ENCODE results near the gene CNTNAP3B. TPM values are rescaled to one million over a fixed set of nuclear protein-coding genes. Genes with fewer than 3 reads are reported as not detected.
"Not testable (repeated sequence)": the region's sequence is repeated elsewhere in the genome, so short reads cannot be mapped to it uniquely, and the experiment has no call there.

The CNTNAP3B gene
- total RNA-seq, 1 experiment from 2014 or later = 8.4 TPM

- H3K4me1 Mint-ChIP-seq (ENCODE audit: insufficient read depth, unreplicated experiment); H3K9me3 Mint-ChIP-seq (ENCODE audit: unreplicated experiment); H3K4me3 Mint-ChIP-seq (ENCODE audit: unreplicated experiment); H3K27me3 Mint-ChIP-seq (ENCODE audit: insufficient read depth, unreplicated experiment); CTCF ChIA-PET; intact Hi-C loops (cut with micrococcal nuclease); BruUV-seq (replicated peaks); H3K27ac Mint-ChIP-seq (ENCODE audit: low read depth, unreplicated experiment); H3K36me3 Mint-ChIP-seq (ENCODE audit: insufficient read depth, unreplicated experiment); POLR2A ChIA-PET: not testable (repeated sequence)
- DNase-seq (ENCODE audit: unreplicated experiment) = peak; percentile 0
Measured at GRCh38 chr9:42018220-42018922, 110.9 kb downstream of the CNTNAP3B start.

- H3K36me3 Mint-ChIP-seq (ENCODE audit: insufficient read depth, unreplicated experiment); CTCF ChIA-PET; H3K27me3 Mint-ChIP-seq (ENCODE audit: insufficient read depth, unreplicated experiment); H3K4me3 Mint-ChIP-seq (ENCODE audit: unreplicated experiment); POLR2A ChIA-PET; intact Hi-C loops (cut with micrococcal nuclease); H3K4me1 Mint-ChIP-seq (ENCODE audit: insufficient read depth, unreplicated experiment); H3K27ac Mint-ChIP-seq (ENCODE audit: low read depth, unreplicated experiment); H3K9me3 Mint-ChIP-seq (ENCODE audit: unreplicated experiment); DNase-seq (ENCODE audit: unreplicated experiment); BruUV-seq (replicated peaks): not testable (repeated sequence)
Measured at GRCh38 chr9:42014317-42014716, 114.9 kb downstream of the CNTNAP3B start.

- DNase-seq (ENCODE audit: unreplicated experiment); H3K36me3 Mint-ChIP-seq (ENCODE audit: insufficient read depth, unreplicated experiment); POLR2A ChIA-PET; H3K27me3 Mint-ChIP-seq (ENCODE audit: insufficient read depth, unreplicated experiment); H3K4me3 Mint-ChIP-seq (ENCODE audit: unreplicated experiment); intact Hi-C loops (cut with micrococcal nuclease); H3K9me3 Mint-ChIP-seq (ENCODE audit: unreplicated experiment); BruUV-seq (replicated peaks); H3K27ac Mint-ChIP-seq (ENCODE audit: low read depth, unreplicated experiment); H3K4me1 Mint-ChIP-seq (ENCODE audit: insufficient read depth, unreplicated experiment); CTCF ChIA-PET: not testable (repeated sequence)
Measured at GRCh38 chr9:41991607-41992006, 137.6 kb downstream of the CNTNAP3B start.

GRCh38 chr9:41980271-41980670 lies 149.0 kb downstream of the CNTNAP3B start:
- POLR2A ChIA-PET; intact Hi-C loops (cut with micrococcal nuclease): not testable (repeated sequence)

GRCh38 chr9:41977965-41978600 lies 151.1 kb downstream of the CNTNAP3B start:
- H3K9me3 Mint-ChIP-seq (ENCODE audit: unreplicated experiment); intact Hi-C loops (cut with micrococcal nuclease); H3K36me3 Mint-ChIP-seq (ENCODE audit: insufficient read depth, unreplicated experiment); H3K27me3 Mint-ChIP-seq (ENCODE audit: insufficient read depth, unreplicated experiment); POLR2A ChIA-PET; H3K27ac Mint-ChIP-seq (ENCODE audit: low read depth, unreplicated experiment); H3K4me3 Mint-ChIP-seq (ENCODE audit: unreplicated experiment); DNase-seq (ENCODE audit: unreplicated experiment); H3K4me1 Mint-ChIP-seq (ENCODE audit: insufficient read depth, unreplicated experiment); BruUV-seq (replicated peaks); CTCF ChIA-PET: not testable (repeated sequence)

More at GRCh38 chr9:41980271-41980670, 149.0 kb downstream of the CNTNAP3B start:
- H3K4me1 Mint-ChIP-seq (ENCODE audit: insufficient read depth, unreplicated experiment); CTCF ChIA-PET; H3K27ac Mint-ChIP-seq (ENCODE audit: low read depth, unreplicated experiment); H3K9me3 Mint-ChIP-seq (ENCODE audit: unreplicated experiment); H3K27me3 Mint-ChIP-seq (ENCODE audit: insufficient read depth, unreplicated experiment); H3K36me3 Mint-ChIP-seq (ENCODE audit: insufficient read depth, unreplicated experiment); DNase-seq (ENCODE audit: unreplicated experiment); BruUV-seq (replicated peaks); H3K4me3 Mint-ChIP-seq (ENCODE audit: unreplicated experiment): not testable (repeated sequence)

GRCh38 chr9:41974906-41975305 lies 154.3 kb downstream of the CNTNAP3B start:
- H3K36me3 Mint-ChIP-seq (ENCODE audit: insufficient read depth, unreplicated experiment); BruUV-seq (replicated peaks); H3K27me3 Mint-ChIP-seq (ENCODE audit: insufficient read depth, unreplicated experiment); H3K4me1 Mint-ChIP-seq (ENCODE audit: insufficient read depth, unreplicated experiment); H3K4me3 Mint-ChIP-seq (ENCODE audit: unreplicated experiment); H3K9me3 Mint-ChIP-seq (ENCODE audit: unreplicated experiment); H3K27ac Mint-ChIP-seq (ENCODE audit: low read depth, unreplicated experiment); CTCF ChIA-PET; DNase-seq (ENCODE audit: unreplicated experiment); POLR2A ChIA-PET; intact Hi-C loops (cut with micrococcal nuclease): not testable (repeated sequence)

GRCh38 chr9:41953007-41953406 lies 176.2 kb downstream of the CNTNAP3B start:
- H3K4me1 Mint-ChIP-seq (ENCODE audit: insufficient read depth, unreplicated experiment); H3K9me3 Mint-ChIP-seq (ENCODE audit: unreplicated experiment); H3K4me3 Mint-ChIP-seq (ENCODE audit: unreplicated experiment); H3K27ac Mint-ChIP-seq (ENCODE audit: low read depth, unreplicated experiment); BruUV-seq (replicated peaks); H3K27me3 Mint-ChIP-seq (ENCODE audit: insufficient read depth, unreplicated experiment); H3K36me3 Mint-ChIP-seq (ENCODE audit: insufficient read depth, unreplicated experiment); DNase-seq (ENCODE audit: unreplicated experiment); intact Hi-C loops (cut with micrococcal nuclease); POLR2A ChIA-PET; CTCF ChIA-PET: not testable (repeated sequence)

- H3K4me1 Mint-ChIP-seq (ENCODE audit: insufficient read depth, unreplicated experiment); H3K27me3 Mint-ChIP-seq (ENCODE audit: insufficient read depth, unreplicated experiment); DNase-seq (ENCODE audit: unreplicated experiment); POLR2A ChIA-PET; H3K4me3 Mint-ChIP-seq (ENCODE audit: unreplicated experiment); intact Hi-C loops (cut with micrococcal nuclease); BruUV-seq (replicated peaks); H3K9me3 Mint-ChIP-seq (ENCODE audit: unreplicated experiment); CTCF ChIA-PET; H3K36me3 Mint-ChIP-seq (ENCODE audit: insufficient read depth, unreplicated experiment); H3K27ac Mint-ChIP-seq (ENCODE audit: low read depth, unreplicated experiment): not testable (repeated sequence)
Measured at GRCh38 chr9:41941738-41942137, 187.5 kb downstream of the CNTNAP3B start.

GRCh38 chr9:41938143-41938542 lies 191.1 kb downstream of the CNTNAP3B start:
- DNase-seq (ENCODE audit: unreplicated experiment); H3K9me3 Mint-ChIP-seq (ENCODE audit: unreplicated experiment); H3K4me3 Mint-ChIP-seq (ENCODE audit: unreplicated experiment); POLR2A ChIA-PET; H3K4me1 Mint-ChIP-seq (ENCODE audit: insufficient read depth, unreplicated experiment); intact Hi-C loops (cut with micrococcal nuclease); H3K27ac Mint-ChIP-seq (ENCODE audit: low read depth, unreplicated experiment); H3K36me3 Mint-ChIP-seq (ENCODE audit: insufficient read depth, unreplicated experiment); CTCF ChIA-PET; H3K27me3 Mint-ChIP-seq (ENCODE audit: insufficient read depth, unreplicated experiment); BruUV-seq (replicated peaks): not testable (repeated sequence)
